Neural cell (in vitro differentiated cells): ENCODE data around the gene SUSD4.

ENCODE experiments used
- EP300 ChIP-seq: fragments of 450-650 bp; conservative IDR thresholded peaks from 2 replicates; pipeline ENCODE4 v1.6.1; 2014; ENCODE audit warnings: antibody characterized with exemption, mild to moderate bottlenecking, moderate library complexity; ENCODE audit not compliant: poor library complexity, severe bottlenecking
- TAF1 ChIP-seq: IDR thresholded peaks from 2 replicates; pipeline ENCODE4 v1.6.1; 2012; ENCODE audit warnings: low read depth
- TF ChIP-seq, protein P1 (sequence below): fragments of 450-650 bp; IDR thresholded peaks from 2 replicates; pipeline ENCODE4 v1.5.1; 2014; ENCODE audit warnings: antibody characterized with exemption, mild to moderate bottlenecking, moderate library complexity; ENCODE audit not compliant: poor library complexity, severe bottlenecking

DNA sequence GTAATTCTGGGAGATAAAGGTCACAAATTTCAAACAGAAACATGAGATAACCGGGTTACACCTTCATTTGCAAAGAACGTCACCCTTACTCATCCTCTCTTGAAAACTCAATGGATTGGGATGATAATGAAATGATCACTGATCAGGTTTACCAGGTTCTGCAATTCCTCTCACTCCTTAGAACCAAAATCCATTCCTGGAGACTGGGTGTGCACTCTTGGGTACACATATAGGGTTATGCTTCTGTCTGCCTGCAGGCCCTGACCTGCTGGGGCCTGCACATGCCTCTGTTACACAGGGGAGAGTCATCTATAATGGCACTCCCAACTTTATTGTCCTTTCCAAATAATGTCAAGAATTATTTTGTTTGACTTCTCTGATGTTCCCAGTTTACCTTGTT is 8.3 kb downstream of the SUSD4 start:
- TF ChIP-seq TAF1 (no peak), EP300 (no peak)
- TF ChIP-seq, protein P1, sequence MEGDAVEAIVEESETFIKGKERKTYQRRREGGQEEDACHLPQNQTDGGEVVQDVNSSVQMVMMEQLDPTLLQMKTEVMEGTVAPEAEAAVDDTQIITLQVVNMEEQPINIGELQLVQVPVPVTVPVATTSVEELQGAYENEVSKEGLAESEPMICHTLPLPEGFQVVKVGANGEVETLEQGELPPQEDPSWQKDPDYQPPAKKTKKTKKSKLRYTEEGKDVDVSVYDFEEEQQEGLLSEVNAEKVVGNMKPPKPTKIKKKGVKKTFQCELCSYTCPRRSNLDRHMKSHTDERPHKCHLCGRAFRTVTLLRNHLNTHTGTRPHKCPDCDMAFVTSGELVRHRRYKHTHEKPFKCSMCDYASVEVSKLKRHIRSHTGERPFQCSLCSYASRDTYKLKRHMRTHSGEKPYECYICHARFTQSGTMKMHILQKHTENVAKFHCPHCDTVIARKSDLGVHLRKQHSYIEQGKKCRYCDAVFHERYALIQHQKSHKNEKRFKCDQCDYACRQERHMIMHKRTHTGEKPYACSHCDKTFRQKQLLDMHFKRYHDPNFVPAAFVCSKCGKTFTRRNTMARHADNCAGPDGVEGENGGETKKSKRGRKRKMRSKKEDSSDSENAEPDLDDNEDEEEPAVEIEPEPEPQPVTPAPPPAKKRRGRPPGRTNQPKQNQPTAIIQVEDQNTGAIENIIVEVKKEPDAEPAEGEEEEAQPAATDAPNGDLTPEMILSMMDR: no peak
